ENCODE results near the gene TMEM145.
A peak's percentile ranks its signal among the peaks of the same experiment; 100 is the strongest.

TMEM145 gene

GRCh38 chr19:42343344-42344110 is 30.4 kb downstream of the TMEM145 start:
- Histone ChIP-seq H3K9me3 (ENCODE audit: insufficient read depth, low read length) (no peaks in the 10 kb centered on the region), H3K27ac (ENCODE audit: low read depth, low read length) (no peak overlapping the region), H3K9ac (ENCODE audit: low read length) (no peak overlapping the region), H3K79me2 (ENCODE audit: insufficient read depth, low read length) (no peaks in the 10 kb centered on the region), H3K9me2 (replicated peaks; ENCODE audit: insufficient read depth, low read length) (no peaks in the 10 kb centered on the region), H3K36me3 (ENCODE audit: low read length) (no peaks in the 10 kb centered on the region), H2AFZ (ENCODE audit: low read depth, low read length, severe bottlenecking) (no peak overlapping the region), H3F3A (ENCODE audit: insufficient read depth) (no peaks in the 10 kb centered on the region), H3K4me2 (ENCODE audit: low read depth, low read length, poor library complexity, severe bottlenecking) (no peak overlapping the region), H4K20me1 (ENCODE audit: low read depth, low read length) (no peaks in the 10 kb centered on the region), H3K4me3 (ENCODE audit: insufficient read depth, low read length, poor library complexity, severe bottlenecking) (no peak overlapping the region), H3K27me3 (ENCODE audit: low read length) (no peaks in the 10 kb centered on the region)
- TF ChIP-seq CTCF (IDR thresholded peaks at IDR 0.05; ENCODE audit: insufficient read depth, low read length, poor library complexity, severe bottlenecking) (peak; percentile 18), EZH2phosphoT487 (conservative IDR thresholded peaks at IDR 0.05; ENCODE audit: low read length) (no peak)

- H3K27me3 ChIP-seq (ENCODE audit: low read length): no peaks in the 10 kb centered on the region
- no peaks in the 10 kb centered on the region for H3K9me2 ChIP-seq (replicated peaks; ENCODE audit: insufficient read depth, low read length)
- no peaks in the 10 kb centered on the region for H4K20me1 ChIP-seq (ENCODE audit: low read depth, low read length)
- H3K4me3 ChIP-seq (ENCODE audit: insufficient read depth, low read length, poor library complexity, severe bottlenecking): no peak overlapping the region
- H2AFZ ChIP-seq (ENCODE audit: low read depth, low read length, severe bottlenecking): no peak overlapping the region
- H3K27ac ChIP-seq (ENCODE audit: low read depth, low read length): no peak overlapping the region
- no peak overlapping the region for H3K9ac ChIP-seq (ENCODE audit: low read length)
- no peaks in the 10 kb centered on the region for H3K36me3 ChIP-seq (ENCODE audit: low read length)
- TF ChIP-seq EZH2phosphoT487 (conservative IDR thresholded peaks at IDR 0.05; ENCODE audit: low read length): no peak
- no peak for TF ChIP-seq CTCF (IDR thresholded peaks at IDR 0.05; ENCODE audit: insufficient read depth, low read length, poor library complexity, severe bottlenecking)
- H3K4me2 ChIP-seq (ENCODE audit: low read depth, low read length, poor library complexity, severe bottlenecking): no peak overlapping the region
- no peaks in the 10 kb centered on the region for H3K79me2 ChIP-seq (ENCODE audit: insufficient read depth, low read length)
- no peaks in the 10 kb centered on the region for H3K9me3 ChIP-seq (ENCODE audit: insufficient read depth, low read length)
- H3F3A ChIP-seq (ENCODE audit: insufficient read depth): no peaks in the 10 kb centered on the region
Observed at GRCh38 chr19:42344336-42344893, 31.3 kb downstream of the TMEM145 start.

GRCh38 chr19:42345191-42345812 is 32.2 kb downstream of the TMEM145 start:
- H3K79me2 ChIP-seq (ENCODE audit: insufficient read depth, low read length): no peaks in the 10 kb centered on the region
- H3K27me3 ChIP-seq (ENCODE audit: low read length): no peaks in the 10 kb centered on the region
- no peaks in the 10 kb centered on the region for H3K9me2 ChIP-seq (replicated peaks; ENCODE audit: insufficient read depth, low read length)
- no peak for TF ChIP-seq EZH2phosphoT487 (conservative IDR thresholded peaks at IDR 0.05; ENCODE audit: low read length)
- TF ChIP-seq CTCF (IDR thresholded peaks at IDR 0.05; ENCODE audit: insufficient read depth, low read length, poor library complexity, severe bottlenecking): no peak
- no peaks in the 10 kb centered on the region for H3K36me3 ChIP-seq (ENCODE audit: low read length)
- no peak overlapping the region for H3K4me2 ChIP-seq (ENCODE audit: low read depth, low read length, poor library complexity, severe bottlenecking)
- no peaks in the 10 kb centered on the region for H4K20me1 ChIP-seq (ENCODE audit: low read depth, low read length)
- H3K4me3 ChIP-seq (ENCODE audit: insufficient read depth, low read length, poor library complexity, severe bottlenecking): no peak overlapping the region
- no peaks in the 10 kb centered on the region for H3F3A ChIP-seq (ENCODE audit: insufficient read depth)
- H2AFZ ChIP-seq (ENCODE audit: low read depth, low read length, severe bottlenecking): no peak overlapping the region
- H3K9me3 ChIP-seq (ENCODE audit: insufficient read depth, low read length): no peaks in the 10 kb centered on the region
- no peak overlapping the region for H3K9ac ChIP-seq (ENCODE audit: low read length)
- H3K27ac ChIP-seq (ENCODE audit: low read depth, low read length): no peak overlapping the region

Data from SU-DHL-6 (cell line).